H7 (cell line): ENCODE measurements around the gene TAF4. TPM values are rescaled to one million over a fixed set of nuclear protein-coding genes. Genes with fewer than 3 reads are reported as not detected.
"Not testable (repeated sequence)": the region's sequence is repeated elsewhere in the genome, so short reads cannot be mapped to it uniquely, and the experiment has no call there.

ENCODE experiments used
- DNase-seq: peaks from one replicate; pipeline ENCODE4 v3.0.0; 2012
- H3K27me3 ChIP-seq: 2 replicates; pipeline ENCODE4 v1.6.0; 2011; ENCODE audit warnings: mild to moderate bottlenecking, low read length; ENCODE audit not compliant: control insufficient read depth, insufficient read depth
- H3K36me3 ChIP-seq: replicated peaks from 2 replicates; pipeline ENCODE4 v1.5.1; 2011; ENCODE audit warnings: low read length; ENCODE audit not compliant: control insufficient read depth, insufficient read depth
- H3K4me3 ChIP-seq: 2 replicates; pipeline ENCODE4 v1.5.1; 2011; ENCODE audit warnings: low read depth, mild to moderate bottlenecking, control low read depth, low read length, moderate library complexity; ENCODE audit not compliant: insufficient read depth
- total RNA-seq: library from RNA; depleted of rRNA; stranded (reverse); fragments of >200 nt; shearing (Covaris generic); gene quantifications from 2 replicates; pipeline ENCODE4 v1.2.3, GENCODE V29; 2014

Gene TAF4
- total RNA-seq, 1 experiment from 2014 or later = 8.0 TPM

DNA sequence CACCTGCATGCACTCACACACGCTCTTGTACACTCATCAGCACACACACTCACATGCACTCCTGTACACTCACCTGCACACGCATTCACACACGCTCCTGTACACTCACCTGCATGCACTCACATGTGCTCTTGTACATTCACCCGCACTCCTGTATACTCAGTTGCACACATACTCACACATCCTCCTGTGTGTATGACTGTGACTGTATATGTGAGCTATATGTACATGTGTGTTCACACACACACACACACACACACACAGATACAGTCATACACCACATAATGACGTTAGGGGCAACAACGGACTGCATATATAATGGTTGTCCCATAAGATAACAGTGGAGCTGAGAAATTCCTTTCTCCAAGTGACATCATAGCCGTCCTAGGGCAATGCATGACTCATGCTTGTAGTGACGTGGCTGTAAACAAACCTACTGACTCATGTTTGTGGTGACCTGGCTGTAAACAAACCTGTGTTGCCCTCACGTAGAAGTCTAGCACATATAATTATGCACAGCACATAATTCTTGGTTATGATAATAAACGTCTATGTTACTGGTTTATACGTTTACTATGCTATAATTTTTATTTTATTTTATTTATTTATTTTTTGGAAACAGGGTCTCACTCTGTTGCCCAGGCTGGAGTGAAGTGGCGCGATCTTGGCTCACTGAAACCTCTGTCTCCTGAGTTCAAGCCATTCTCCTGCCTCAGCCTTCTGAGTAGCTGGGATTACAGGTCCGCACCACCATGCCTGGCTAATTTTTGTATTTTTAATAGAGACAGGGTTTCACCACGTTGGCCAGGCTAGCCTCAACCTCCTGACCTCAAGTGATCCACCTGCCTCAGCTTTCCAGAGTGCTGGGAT is 22.8 kb upstream of the TAF4 start:
- Histone ChIP-seq H3K27me3 (no peaks in the 10 kb centered on the region; the same call in 1 of the 2 replicates), H3K36me3 (no peaks in the 10 kb centered on the region), H3K4me3 (no peak overlapping the region)
- no peak for DNase-seq

DNA sequence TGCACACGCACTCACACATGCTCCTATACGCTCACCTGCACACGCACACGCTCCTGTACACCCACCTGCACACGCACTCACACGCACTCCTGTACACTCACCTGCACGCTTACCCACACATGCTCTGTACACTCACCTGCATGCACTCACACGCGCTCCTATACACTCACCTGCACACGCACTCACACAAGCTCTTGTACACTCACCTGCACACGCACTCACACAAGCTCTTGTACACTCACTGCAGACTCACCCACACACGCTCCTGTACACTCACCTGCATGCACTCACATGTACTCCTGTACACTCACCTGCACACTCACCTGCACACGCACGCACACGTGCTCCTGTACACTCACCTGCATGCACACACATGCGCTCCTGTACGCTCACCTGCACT is 22.0 kb upstream of the TAF4 start:
- Histone ChIP-seq H3K27me3 (no peaks in the 10 kb centered on the region; the same call in 1 of the 2 replicates), H3K36me3 (no peaks in the 10 kb centered on the region)
- DNase-seq = no peak

DNA sequence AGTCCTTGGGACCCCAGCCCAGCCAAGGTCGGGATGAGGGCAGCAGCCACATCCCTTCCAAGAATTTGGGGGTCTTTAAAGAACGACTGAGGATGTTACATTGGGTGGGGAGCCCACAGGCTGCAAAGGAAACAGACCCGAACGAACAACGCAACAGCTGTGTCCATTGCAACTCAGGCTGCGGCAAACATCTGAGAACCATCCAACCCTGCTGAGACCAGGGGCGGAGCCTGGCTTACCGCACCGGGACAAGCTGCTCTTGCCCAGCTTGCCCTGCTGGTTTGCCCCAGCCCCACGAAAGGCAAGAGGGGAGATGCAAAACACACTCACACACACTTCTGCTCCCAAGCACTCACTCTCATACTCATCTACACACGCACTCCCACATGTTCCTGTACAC is 21.5 kb upstream of the TAF4 start:
- Histone ChIP-seq H3K4me3 (no peak overlapping the region), H3K27me3 (no peaks in the 10 kb centered on the region; the same call in 1 of the 2 replicates), H3K36me3 (no peaks in the 10 kb centered on the region)
- peak; percentile 62 for DNase-seq

More for the DNA sequence above, 22.0 kb upstream of the TAF4 start:
- H3K4me3 ChIP-seq = no peak overlapping the region

DNA sequence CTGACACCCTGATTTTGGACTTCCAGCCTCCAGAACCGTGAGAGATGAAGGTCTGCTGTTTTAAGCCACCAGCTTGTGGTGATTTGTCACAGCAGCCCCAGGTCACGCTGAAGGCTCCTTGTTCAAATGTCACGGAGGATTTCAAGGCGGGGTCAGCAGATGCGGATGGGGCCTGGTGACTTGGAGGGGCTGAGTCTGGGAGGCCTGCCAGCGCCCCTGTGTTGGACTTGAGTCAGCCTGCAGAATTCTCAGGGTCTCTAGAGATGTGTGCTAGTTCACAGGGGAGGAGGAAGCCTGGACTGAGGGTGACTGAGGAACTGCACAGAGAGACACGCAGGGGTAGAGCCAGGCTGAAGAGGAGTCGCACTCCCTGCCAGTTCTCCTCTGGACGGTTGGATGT is 19.5 kb upstream of the TAF4 start:
- Histone ChIP-seq H3K36me3 (no peaks in the 10 kb centered on the region), H3K27me3 (no peaks in the 10 kb centered on the region; the same call in 1 of the 2 replicates), H3K4me3 (no peak overlapping the region)
- no peak for DNase-seq

DNA sequence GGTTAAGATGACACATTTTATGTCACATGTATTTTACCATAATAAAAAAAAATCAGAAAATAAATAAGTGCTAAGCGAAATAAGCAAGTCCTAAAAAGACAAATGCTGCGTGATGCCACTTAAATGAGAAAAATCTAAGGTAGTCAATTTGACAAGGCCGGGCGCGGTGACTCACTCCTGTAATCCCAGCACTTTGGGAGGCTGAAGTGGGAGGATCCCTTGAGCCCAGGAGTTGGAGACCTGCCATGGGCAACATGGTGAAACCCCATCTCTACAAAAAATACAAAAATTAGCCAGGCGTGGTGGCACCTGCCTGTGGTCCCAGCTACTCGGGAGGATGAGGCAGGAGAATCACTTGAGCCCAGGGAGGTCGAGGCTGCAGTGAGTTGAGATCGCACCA is 18.5 kb upstream of the TAF4 start:
- not testable (repeated sequence) for H3K36me3 ChIP-seq, H3K4me3 ChIP-seq, DNase-seq, H3K27me3 ChIP-seq

DNA sequence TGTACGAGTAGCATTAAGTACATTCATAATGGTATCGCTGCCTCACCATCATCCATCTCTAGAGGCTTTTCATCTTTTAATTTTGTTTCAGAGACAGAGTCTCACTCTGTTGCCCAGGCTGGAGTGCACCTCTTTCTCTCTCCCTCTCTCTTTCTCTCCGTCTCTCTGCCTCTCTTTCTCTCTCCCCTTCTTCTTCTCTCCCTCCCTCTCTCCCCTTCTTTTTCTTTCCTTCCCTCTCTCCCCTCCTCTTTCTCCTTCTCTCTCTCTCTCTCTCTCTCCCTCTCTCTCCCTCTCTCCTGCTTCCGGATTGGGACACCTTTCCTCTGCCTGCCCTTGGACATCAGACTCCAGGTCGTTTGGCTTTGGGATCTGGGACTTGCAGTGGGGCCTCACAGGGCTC is 17.6 kb upstream of the TAF4 start:
- no peak overlapping the region for H3K4me3 ChIP-seq
- H3K27me3 ChIP-seq = no peaks in the 10 kb centered on the region; the same call in 1 of the 2 replicates
- no peaks in the 10 kb centered on the region for H3K36me3 ChIP-seq
- DNase-seq = no peak

DNA sequence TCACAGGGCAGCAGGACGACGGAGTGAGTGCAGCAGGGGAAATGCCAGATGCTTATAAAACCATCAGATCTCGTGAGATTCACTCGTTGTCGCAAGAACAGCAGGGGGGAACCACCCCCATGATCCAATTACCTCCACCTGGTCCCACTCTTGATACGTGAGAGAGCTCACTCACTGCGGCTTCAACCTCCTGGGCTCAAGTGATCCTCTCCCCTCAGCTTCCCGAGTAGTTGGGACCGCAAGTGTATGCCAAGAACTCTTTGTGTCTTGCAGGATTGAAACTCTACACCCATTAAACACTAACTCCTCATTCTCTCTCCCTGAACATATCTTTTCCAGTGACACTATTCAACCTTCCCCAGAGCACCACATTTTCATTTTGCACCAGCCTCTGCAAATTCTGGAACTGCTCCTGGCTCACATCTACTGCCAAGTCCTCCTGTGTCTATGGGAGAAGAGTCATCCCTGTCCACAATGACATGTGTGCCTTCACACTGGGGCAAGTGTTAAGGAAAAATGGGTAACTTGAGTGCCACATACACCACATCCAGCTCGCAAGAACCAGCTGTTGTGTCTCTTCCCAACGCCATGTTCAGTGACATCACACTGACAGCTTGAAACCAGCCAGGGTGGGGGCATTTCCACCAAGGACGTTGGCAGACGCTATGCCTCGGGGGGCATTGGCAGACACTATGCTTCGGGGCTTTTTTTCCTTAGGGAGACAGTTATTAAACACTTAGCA is 14.7 kb upstream of the TAF4 start:
- no peak for DNase-seq
- Histone ChIP-seq H3K36me3 (no peaks in the 10 kb centered on the region), H3K27me3 (no peaks in the 10 kb centered on the region), H3K4me3 (no peak overlapping the region)

DNA sequence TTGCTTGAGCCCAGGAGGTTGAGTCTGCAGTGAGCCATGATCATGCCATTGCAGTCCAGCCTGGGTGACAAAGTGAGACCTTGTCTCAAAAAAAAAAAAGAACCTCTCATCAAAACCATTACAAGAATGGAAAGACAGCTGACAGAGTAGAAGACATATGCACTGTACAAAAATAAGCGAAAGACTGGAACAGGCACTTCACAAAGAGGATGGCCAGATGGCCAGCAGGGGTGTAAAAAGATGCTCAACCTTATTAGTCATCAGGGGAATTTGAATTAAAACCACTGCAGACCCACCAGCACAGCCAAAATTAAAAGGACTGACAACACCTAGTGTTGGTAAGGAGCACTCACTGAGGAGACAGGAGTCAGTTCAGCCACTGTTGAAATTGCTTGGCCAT is 13.5 kb upstream of the TAF4 start:
- no peak for DNase-seq
- Histone ChIP-seq H3K27me3 (no peaks in the 10 kb centered on the region), H3K4me3 (no peak overlapping the region), H3K36me3 (no peaks in the 10 kb centered on the region)

DNA sequence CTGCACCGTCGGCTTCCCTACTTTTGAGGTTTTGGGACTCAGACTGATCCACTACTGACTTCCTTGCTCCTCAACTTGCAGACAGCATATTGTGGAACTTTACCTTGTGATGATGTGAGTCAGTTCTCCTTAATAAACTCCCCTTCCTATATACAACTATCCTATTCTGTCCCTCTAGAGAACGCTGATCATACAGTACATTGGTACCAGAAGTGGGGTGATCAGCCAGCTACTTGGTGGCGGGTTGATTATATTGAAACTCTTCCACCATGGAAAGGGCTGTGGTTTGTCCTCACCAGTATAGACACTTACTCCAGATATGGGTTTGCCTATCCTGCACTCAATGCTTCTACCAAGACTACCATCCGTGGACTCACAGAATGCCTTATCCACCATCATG is 7.6 kb upstream of the TAF4 start:
- Histone ChIP-seq H3K36me3 (no peaks in the 10 kb centered on the region), H3K27me3 (no peaks in the 10 kb centered on the region; the same call in 1 of the 2 replicates), H3K4me3 (no peak overlapping the region)
- no peak for DNase-seq

DNA sequence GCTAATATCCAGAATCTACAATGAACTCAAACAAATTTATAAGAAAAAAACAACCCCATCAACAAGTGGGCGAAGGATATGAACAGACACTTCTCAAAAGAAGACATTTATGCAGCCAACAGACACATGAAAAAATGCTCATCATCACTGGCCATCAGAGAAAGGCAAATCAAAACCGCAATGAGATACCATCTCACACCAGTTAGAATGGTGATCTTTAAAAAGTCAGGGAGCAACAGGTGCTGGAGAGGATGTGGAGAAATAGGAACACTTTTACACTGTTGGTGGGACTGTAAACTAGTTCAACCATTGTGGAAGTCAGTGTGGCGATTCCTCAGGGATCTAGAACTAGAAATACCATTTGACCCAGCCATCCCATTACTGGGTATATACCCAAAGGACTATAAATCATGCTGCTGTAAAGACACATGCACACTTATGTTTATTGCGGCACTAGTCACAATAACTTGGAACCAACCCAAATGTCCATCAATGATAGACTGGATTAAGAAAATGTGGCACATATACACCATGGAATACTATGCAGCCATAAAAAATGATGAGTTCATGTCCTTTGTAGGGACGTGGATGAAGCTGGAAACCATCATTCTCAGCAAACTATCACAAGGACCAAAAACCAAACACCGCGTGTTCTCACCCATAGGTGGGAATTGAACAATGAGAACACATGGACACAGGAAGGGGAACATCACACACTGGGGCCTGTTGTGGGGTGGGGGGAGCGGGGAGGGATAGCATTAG is 6.2 kb upstream of the TAF4 start:
- H3K4me3 ChIP-seq, H3K27me3 ChIP-seq, H3K36me3 ChIP-seq, DNase-seq: not testable (repeated sequence)

DNA sequence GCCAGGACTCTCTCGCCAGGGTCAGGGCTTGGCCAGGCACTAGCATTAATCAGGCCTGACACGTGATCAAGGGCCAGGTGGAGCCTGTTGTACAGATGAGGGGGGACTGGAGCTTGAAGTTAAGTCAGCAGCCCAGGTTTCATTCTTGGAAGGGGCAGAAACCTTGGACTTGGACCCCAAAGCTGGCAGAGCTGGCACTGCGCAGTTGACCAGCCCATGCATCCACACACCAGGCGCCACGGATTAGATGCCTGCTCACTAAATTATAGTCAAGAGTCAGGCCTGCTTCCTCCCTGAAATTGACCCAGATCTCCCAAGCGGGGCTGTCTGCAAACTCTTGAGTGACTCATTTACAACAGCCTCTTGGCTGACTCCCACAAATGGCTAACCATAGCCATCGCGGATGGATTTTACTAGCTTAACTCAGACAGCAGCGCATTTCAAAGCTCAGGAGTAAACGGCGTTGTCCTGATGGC is 4.1 kb upstream of the TAF4 start:
- no peaks in the 10 kb centered on the region for H3K36me3 ChIP-seq
- H3K4me3 ChIP-seq = no peak overlapping the region
- DNase-seq = no peak
- no peaks in the 10 kb centered on the region; the same call in 1 of the 2 replicates for H3K27me3 ChIP-seq

DNA sequence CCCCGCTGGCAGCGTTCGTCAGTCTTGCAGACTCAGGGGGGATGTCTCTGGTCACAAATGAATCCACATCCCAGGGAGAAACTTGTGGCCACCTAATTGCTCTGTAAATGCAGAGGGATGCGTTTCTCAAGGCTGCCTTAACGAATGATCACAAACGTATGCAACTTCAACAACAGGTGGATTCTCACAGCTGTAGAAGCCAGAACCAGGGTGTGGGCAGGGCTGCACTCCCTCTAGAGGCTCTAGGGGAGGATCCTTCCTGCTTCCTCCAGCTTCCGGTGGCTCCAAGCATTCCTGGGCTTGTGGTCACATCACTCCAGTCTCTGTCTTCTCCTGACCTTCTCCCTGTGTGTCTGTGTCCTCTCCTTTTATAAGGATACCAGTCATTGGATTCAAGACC is 3.3 kb upstream of the TAF4 start:
- H3K36me3 ChIP-seq = no peaks in the 10 kb centered on the region
- peak; percentile 20 for DNase-seq
- H3K27me3 ChIP-seq = no peaks in the 10 kb centered on the region; the same call in 1 of the 2 replicates
- no peak overlapping the region for H3K4me3 ChIP-seq

DNA sequence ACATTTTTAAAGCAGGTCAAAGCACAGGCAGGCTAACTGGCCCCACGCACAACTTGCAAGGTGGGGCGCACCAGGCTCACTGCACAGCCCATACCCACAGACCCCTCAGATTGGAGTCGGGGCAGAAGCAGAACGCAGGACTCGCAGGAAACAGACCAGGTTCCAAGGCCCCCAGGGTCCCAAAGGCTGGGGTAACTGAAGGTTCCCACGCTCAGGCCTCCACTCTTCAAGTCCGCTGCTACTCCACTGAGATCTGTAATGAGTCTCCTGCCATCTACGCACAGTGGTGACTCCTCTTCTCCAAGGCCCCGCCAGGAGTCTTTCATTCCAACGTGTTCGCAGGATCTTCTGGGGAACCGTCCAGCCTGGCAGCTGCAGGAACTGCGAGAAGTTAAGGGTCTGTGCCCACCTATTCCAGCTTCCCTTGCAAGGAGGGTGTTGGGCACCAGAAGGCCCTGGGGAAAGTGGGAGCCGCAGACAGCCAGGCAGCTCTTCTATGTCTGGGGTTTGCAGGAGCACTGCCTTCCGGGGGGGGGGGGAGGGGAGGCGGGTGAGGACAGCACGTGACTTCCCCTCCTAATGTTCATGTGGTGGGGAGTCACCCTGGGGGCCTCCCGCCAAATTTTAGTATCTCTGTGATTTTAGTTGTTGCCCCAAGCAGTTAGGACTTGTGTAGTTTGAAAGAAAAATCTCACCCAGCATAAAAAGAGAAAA is 2.0 kb upstream of the TAF4 start:
- Histone ChIP-seq H3K36me3 (no peaks in the 10 kb centered on the region), H3K4me3 (no peak overlapping the region), H3K27me3 (no peaks in the 10 kb centered on the region; the same call in 1 of the 2 replicates)
- peak; percentile 43 for DNase-seq

DNA sequence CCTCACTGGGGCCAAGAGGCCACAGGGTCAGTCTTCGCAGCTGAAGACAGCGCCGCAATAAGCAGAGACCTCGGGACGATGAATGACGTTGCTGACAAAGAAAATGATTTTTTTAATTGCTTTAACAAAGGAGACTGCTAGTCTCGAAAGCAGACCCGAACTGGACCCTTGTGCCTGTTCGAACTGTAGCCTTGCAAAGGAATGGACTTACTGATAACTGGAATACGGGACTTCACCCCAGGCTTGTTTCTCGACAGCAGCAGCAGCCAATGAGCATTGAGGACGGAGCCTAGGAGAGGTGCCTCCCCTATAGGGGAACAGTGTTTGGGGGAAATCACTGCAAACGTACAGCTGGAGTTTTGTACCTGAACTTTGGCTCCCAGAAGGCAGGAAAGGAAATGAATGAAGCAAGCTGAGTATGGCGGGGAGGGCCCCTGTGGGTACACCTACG is 1.3 kb upstream of the TAF4 start:
- H3K36me3 ChIP-seq = no peaks in the 10 kb centered on the region
- DNase-seq = peak; percentile 82
- no peaks in the 10 kb centered on the region; the same call in 1 of the 2 replicates for H3K27me3 ChIP-seq
- H3K4me3 ChIP-seq = peak overlapping the region; percentile 50
